ENCODE data around the gene LRRFIP2. TPM values are rescaled to one million over a fixed set of nuclear protein-coding genes. Genes with fewer than 3 reads are reported as not detected.

LRRFIP2 gene
- total and polyA plus RNA-seq, 2 of the 8 experiments (the other 6 are each of a cell fraction or from before 2014, with no cell fraction given) = 8.8 to 25.6 TPM

GRCh38 chr3:37052860-37053259, 121.5 kb downstream of the LRRFIP2 start:
- CTCF ChIA-PET (ENCODE audit: partially characterized antibody) = no interaction called here
- FAIRE-seq (no peak), DNase-seq (ENCODE audit: low read depth in 1 of 2, low spot score in 2 of 2) (no peak)
- no peak overlapping the region for H3K27ac ChIP-seq (ENCODE audit: low read depth, low read length)
- no peaks in the 10 kb centered on the region for H3K23me2 ChIP-seq (ENCODE audit: low read depth, low read length)
- H3K56ac ChIP-seq (replicated peaks; ENCODE audit: insufficient read length, low read depth, low read length) = no peak overlapping the region
- H2AK5ac ChIP-seq (ENCODE audit: low read depth, low read length) = no peak overlapping the region
- no peaks in the 10 kb centered on the region for H4K20me1 ChIP-seq (replicated peaks in 1 of 2; ENCODE audit: control insufficient read depth in 1 of 2, insufficient read depth in 2 of 2, low read length in 2 of 2)
- no peaks in the 10 kb centered on the region for H3K9me3 ChIP-seq (ENCODE audit: insufficient read depth in 2 of 2, low read depth in 1 of 2, low read length in 1 of 2)
- no peak overlapping the region for H2AFZ ChIP-seq (ENCODE audit: low read length)
- H2BK5ac ChIP-seq (ENCODE audit: low read depth, low read length) = no peak overlapping the region
- no peak overlapping the region for H4K8ac ChIP-seq (ENCODE audit: extremely low read depth, insufficient read depth, low read length)
- H3K27me3 ChIP-seq (replicated peaks in 1 of 4; ENCODE audit: control insufficient read depth in 3 of 4, extremely low read depth in 1 of 4, insufficient read depth in 3 of 4, low read length in 3 of 4) = no peaks in the 10 kb centered on the region
- no peak overlapping the region for H3K4ac ChIP-seq (replicated peaks; ENCODE audit: insufficient read length, low read depth, low read length)
- H3K36me3 ChIP-seq (ENCODE audit: control insufficient read depth in 2 of 4, insufficient read depth in 4 of 4, low read length in 3 of 4) = peaks cover 18 to 70% (median 36%) of the 10 kb centered on the region in 4 experiments
- H2BK12ac ChIP-seq (ENCODE audit: low read depth, low read length) = no peak overlapping the region
- H3K14ac ChIP-seq (ENCODE audit: insufficient read length) = no peak overlapping the region
- no peak overlapping the region for H4K5ac ChIP-seq (ENCODE audit: insufficient read length, low read depth, low read length)
- no peaks in the 10 kb centered on the region for H3K4me1 ChIP-seq (replicated peaks in 1 of 4; ENCODE audit: control insufficient read depth in 3 of 4, insufficient read depth in 4 of 4, low read length in 3 of 4)
- POLR2A ChIA-PET (ENCODE audit: partially characterized antibody) = no interaction called here
- H3K9ac ChIP-seq (replicated peaks in 1 of 4; ENCODE audit: extremely low read depth in 1 of 4, low read depth in 3 of 4, low read length in 3 of 4) = no peak overlapping the region
- no peak overlapping the region for H3K4me2 ChIP-seq (ENCODE audit: insufficient read depth in 1 of 2, low read depth in 2 of 2, low read length in 2 of 2)
- H2BK20ac ChIP-seq (ENCODE audit: low read length) = no peak overlapping the region
- no peak overlapping the region for H4K91ac ChIP-seq (replicated peaks; ENCODE audit: insufficient read length, low read length)
- H2BK120ac ChIP-seq (replicated peaks; ENCODE audit: low read depth, low read length) = no peak overlapping the region
- H3K18ac ChIP-seq (ENCODE audit: extremely low read depth, low read length) = no peak overlapping the region
- H2BK15ac ChIP-seq (ENCODE audit: low read length) = no peak overlapping the region
- no peak overlapping the region for H3K4me3 ChIP-seq (ENCODE audit: extremely low read depth in 1 of 4, insufficient read depth in 2 of 4, low read depth in 3 of 4, low read length in 4 of 4)
- no peaks in the 10 kb centered on the region for H3K79me1 ChIP-seq (ENCODE audit: low read depth, low read length)
- no peaks in the 10 kb centered on the region for H3K79me2 ChIP-seq (ENCODE audit: control insufficient read depth in 1 of 2, insufficient read depth in 2 of 2, low read length in 2 of 2)
- no peak overlapping the region for H3K23ac ChIP-seq (ENCODE audit: insufficient read length)
- TF ChIP-seq CBX5 (IDR thresholded peaks at IDR 0.05; ENCODE audit: low read depth, low read length) (no peak), ASH2L (IDR thresholded peaks at IDR 0.05; ENCODE audit: low read length) (no peak), YY1 (IDR thresholded peaks at IDR 0.05; ENCODE audit: low read depth, low read length) (no peak), CREB1 (IDR thresholded peaks at IDR 0.05) (no peak), JUN (IDR thresholded peaks at IDR 0.05; ENCODE audit: low read depth, low read length) (no peak), TAF1 (IDR thresholded peaks at IDR 0.05; ENCODE audit: low read depth, low read length) (no peak), ATF3 (IDR thresholded peaks at IDR 0.05; ENCODE audit: insufficient read depth, low read depth, low read length) (no peak), SUZ12 (IDR thresholded peaks at IDR 0.05; ENCODE audit: low read length) (no peak), SIX5 (IDR thresholded peaks at IDR 0.05; ENCODE audit: low read depth, low read length) (no peak), BRCA1 (IDR thresholded peaks at IDR 0.05; ENCODE audit: low read depth, low read length) (no peak), NRF1 (IDR thresholded peaks at IDR 0.05; ENCODE audit: low read depth, low read length) (no peak), EP300 (IDR thresholded peaks at IDR 0.05; ENCODE audit: borderline replicate concordance in 1 of 2, low read depth in 2 of 2, low read length in 2 of 2) (no peak), RBBP5 (IDR thresholded peaks at IDR 0.05; ENCODE audit: borderline replicate concordance, low read depth, low read length) (no peak)
- TF ChIP-seq, protein P1, sequence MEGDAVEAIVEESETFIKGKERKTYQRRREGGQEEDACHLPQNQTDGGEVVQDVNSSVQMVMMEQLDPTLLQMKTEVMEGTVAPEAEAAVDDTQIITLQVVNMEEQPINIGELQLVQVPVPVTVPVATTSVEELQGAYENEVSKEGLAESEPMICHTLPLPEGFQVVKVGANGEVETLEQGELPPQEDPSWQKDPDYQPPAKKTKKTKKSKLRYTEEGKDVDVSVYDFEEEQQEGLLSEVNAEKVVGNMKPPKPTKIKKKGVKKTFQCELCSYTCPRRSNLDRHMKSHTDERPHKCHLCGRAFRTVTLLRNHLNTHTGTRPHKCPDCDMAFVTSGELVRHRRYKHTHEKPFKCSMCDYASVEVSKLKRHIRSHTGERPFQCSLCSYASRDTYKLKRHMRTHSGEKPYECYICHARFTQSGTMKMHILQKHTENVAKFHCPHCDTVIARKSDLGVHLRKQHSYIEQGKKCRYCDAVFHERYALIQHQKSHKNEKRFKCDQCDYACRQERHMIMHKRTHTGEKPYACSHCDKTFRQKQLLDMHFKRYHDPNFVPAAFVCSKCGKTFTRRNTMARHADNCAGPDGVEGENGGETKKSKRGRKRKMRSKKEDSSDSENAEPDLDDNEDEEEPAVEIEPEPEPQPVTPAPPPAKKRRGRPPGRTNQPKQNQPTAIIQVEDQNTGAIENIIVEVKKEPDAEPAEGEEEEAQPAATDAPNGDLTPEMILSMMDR (IDR thresholded peaks at IDR 0.05; ENCODE audit: control extremely low read depth in 1 of 3, insufficient read depth in 1 of 3, low read depth in 1 of 3, low read length in 3 of 3) = no peak
